ENCODE data around the gene OBSL1.
A peak's percentile ranks its signal among the peaks of the same experiment; 100 is the strongest.

OBSL1 gene

GRCh38 chr2:219597552-219598307 lies 26.4 kb upstream of the OBSL1 start, which contains the start of gene STK11IP:
Gene STK11IP (plus strand): TSS chr2:219597857. CDS start chr2:219598120, 263 bp downstream.
- peak; percentile 73 to 82 for DNase-seq (ENCODE audit: low read depth in 2 of 2, low spot score in 1 of 2)

- no peak for DNase-seq (ENCODE audit: low read depth in 2 of 2, low spot score in 1 of 2)
Measured at GRCh38 chr2:219596954-219597551, 25.7 kb upstream of the OBSL1 start.

- DNase-seq (ENCODE audit: low read depth in 2 of 2, low spot score in 1 of 2): no peak
Measured at GRCh38 chr2:219595256-219595655, 23.9 kb upstream of the OBSL1 start.

- DNase-seq (ENCODE audit: low read depth in 2 of 2, low spot score in 1 of 2): no peak
Measured at GRCh38 chr2:219593154-219593553, 21.8 kb upstream of the OBSL1 start.

GRCh38 chr2:219592736-219593135 lies 21.4 kb upstream of the OBSL1 start:
- DNase-seq (ENCODE audit: low read depth in 2 of 2, low spot score in 1 of 2): no peak

- no peak for DNase-seq (ENCODE audit: low read depth in 2 of 2, low spot score in 1 of 2)
Measured at GRCh38 chr2:219591091-219591490, 19.8 kb upstream of the OBSL1 start.

GRCh38 chr2:219581346-219581745 lies 10.0 kb upstream of the OBSL1 start:
- no peak for DNase-seq (ENCODE audit: low read depth in 2 of 2, low spot score in 1 of 2)

- DNase-seq (ENCODE audit: low read depth in 2 of 2, low spot score in 1 of 2): no peak
Measured at GRCh38 chr2:219578811-219579613, 7.7 kb upstream of the OBSL1 start.

GRCh38 chr2:219576505-219577388 lies 5.4 kb upstream of the OBSL1 start:
- DNase-seq (ENCODE audit: low read depth in 2 of 2, low spot score in 1 of 2): no peak

- no peak for DNase-seq (ENCODE audit: low read depth in 2 of 2, low spot score in 1 of 2)
Measured at GRCh38 chr2:219575566-219576504, 4.5 kb upstream of the OBSL1 start.

GRCh38 chr2:219574484-219575311 lies 3.4 kb upstream of the OBSL1 start:
- no peak for DNase-seq (ENCODE audit: low read depth in 2 of 2, low spot score in 1 of 2)

GRCh38 chr2:219573166-219573565 lies 1.8 kb upstream of the OBSL1 start:
- DNase-seq (ENCODE audit: low read depth in 2 of 2, low spot score in 1 of 2): no peak

GRCh38 chr2:219572237-219573001 lies 1.1 kb upstream of the OBSL1 start, which contains the start of gene INHA:
Gene INHA (plus strand): TSS chr2:219572310. CDS start chr2:219572375, 65 bp downstream.
- DNase-seq (ENCODE audit: low read depth in 2 of 2, low spot score in 1 of 2): no peak

- no peak for DNase-seq (ENCODE audit: low read depth in 2 of 2, low spot score in 1 of 2)
Measured at GRCh38 chr2:219570924-219571310, 422 bp downstream of the OBSL1 start.

GRCh38 chr2:219570194-219570923 lies 980 bp downstream of the OBSL1 start:
- no peak for DNase-seq (ENCODE audit: low read depth in 2 of 2, low spot score in 1 of 2)

GRCh38 chr2:219569635-219570034 lies 1.7 kb downstream of the OBSL1 start:
- DNase-seq (ENCODE audit: low read depth in 2 of 2, low spot score in 1 of 2): no peak

GRCh38 chr2:219569041-219569440 lies 2.3 kb downstream of the OBSL1 start:
- no peak for DNase-seq (ENCODE audit: low read depth in 2 of 2, low spot score in 1 of 2)

All from stimulated activated CD8-positive, alpha-beta memory T cell treated with anti-CD3 and anti-CD28 coated beads, Interleukin-4, amount 100 ng/mL, for 1 hour (primary cell).